BLaER1 treated with 17β-estradiol and CSF1 and Interleukin-3, amounts not matched to agents 10 nM and 100 nM (cell line): ENCODE data around the gene RSPH1.

ENCODE experiments used
- H3K27ac ChIP-seq, 11 experiments: shearing (Covaris generic); formaldehyde crosslinking; 2 replicates each; pipeline ENCODE4 v1.8.1; 2022
- H3K27me3 ChIP-seq, 11 experiments: shearing (Covaris generic); formaldehyde crosslinking; 2 replicates each; pipeline ENCODE4 v1.8.1; 2022
- H3K36me3 ChIP-seq, 11 experiments: shearing (Covaris generic); formaldehyde crosslinking; 2 replicates each; pipeline ENCODE4 v1.8.1; 2022
- H3K4me1 ChIP-seq, 10 experiments: shearing (Covaris generic); formaldehyde crosslinking; 2 replicates each; pipeline ENCODE4 v1.8.1; 2022
- H3K4me2 ChIP-seq, 11 experiments: shearing (Covaris generic); formaldehyde crosslinking; 2 replicates each; pipeline ENCODE4 v1.8.1; 2022
- H3K4me3 ChIP-seq, 10 experiments: shearing (Covaris generic); formaldehyde crosslinking; 2 replicates each; pipeline ENCODE4 v1.8.1; 2022
- H3K9ac ChIP-seq, 11 experiments: shearing (Covaris generic); formaldehyde crosslinking; 2 replicates each; pipeline ENCODE4 v1.8.1; 2022
- H3K9me3 ChIP-seq, 11 experiments: shearing (Covaris generic); formaldehyde crosslinking; replicated peaks in 1 of 11; 2 replicates each; pipeline ENCODE4 v1.8.1; 2022
- H4K20me1 ChIP-seq, 11 experiments: shearing (Covaris generic); formaldehyde crosslinking; 2 replicates each; pipeline ENCODE4 v1.8.1; 2022
- Cebpa-rat ChIP-seq, 11 experiments: shearing (Covaris generic); IDR thresholded peaks; 2 replicates each; pipeline ENCODE4 v1.8.1; 2022

The RSPH1 gene

DNA sequence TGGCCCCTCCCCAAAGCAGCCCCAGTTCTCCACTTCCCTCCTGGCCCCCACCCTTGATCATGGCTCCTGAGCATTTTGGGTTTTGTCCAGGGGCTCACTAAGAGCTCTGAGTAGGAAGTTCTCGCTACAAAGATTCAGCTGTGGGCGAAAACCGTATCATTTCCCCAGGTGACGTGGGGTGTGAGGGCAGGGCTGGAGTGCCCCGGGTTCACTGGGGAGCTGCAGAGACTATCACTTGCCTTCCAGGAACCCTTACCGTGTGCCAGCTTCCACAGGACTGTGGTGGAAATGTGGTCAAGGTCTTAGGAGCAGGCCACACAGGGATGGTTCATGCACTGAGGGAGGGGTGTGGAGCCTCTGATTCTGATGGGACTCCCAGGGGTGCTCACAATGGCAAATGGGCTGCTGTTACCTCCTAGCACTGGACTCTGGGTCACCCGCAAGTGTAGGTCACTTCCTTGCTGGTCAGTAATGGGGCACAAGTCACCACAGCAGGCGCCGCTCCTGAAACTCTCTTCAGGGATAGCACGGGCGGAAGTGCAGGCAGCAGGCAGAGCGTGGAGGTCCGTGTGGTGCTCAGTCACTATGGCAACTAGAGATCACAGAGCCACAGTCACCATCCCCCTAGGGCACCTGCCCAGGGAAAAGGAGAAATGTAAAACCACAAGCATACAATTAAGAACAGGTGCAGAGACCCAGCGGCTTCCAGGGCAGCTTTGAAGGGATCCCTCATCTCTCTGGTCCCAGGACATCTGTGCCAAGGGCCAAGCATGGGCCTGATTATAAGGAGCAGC lies 35.4 kb downstream of the RSPH1 start:
- H3K9ac ChIP-seq = peak overlapping the region in 1 of 11 experiments; percentile 52; a peak in 3 of 22 replicates
- H3K27ac ChIP-seq = peak overlapping the region in 4 of 11 experiments; percentile 29 to 65 (median 32); a peak in 5 of 22 replicates
- no peak overlapping the region for H3K4me3 ChIP-seq
- peaks cover 0 to 15% (median 0%) of the 10 kb centered on the region in 11 experiments; a peak in 1 of 22 replicates for H3K27me3 ChIP-seq
- no peaks in the 10 kb centered on the region for H3K36me3 ChIP-seq
- peak overlapping the region; percentile 25 to 91 (median 77); a peak in 21 of 22 replicates for H3K4me2 ChIP-seq
- H3K9me3 ChIP-seq = peaks cover 0 to 9% (median 0%) of the 10 kb centered on the region in 11 experiments; a peak in 4 of 22 replicates
- peaks cover 0 to 15% (median 0%) of the 10 kb centered on the region in 11 experiments; a peak in 2 of 22 replicates for H4K20me1 ChIP-seq
- no peak for TF ChIP-seq Cebpa-rat (IDR thresholded peaks at IDR 0.05)
- peaks cover 51 to 75% (median 67%) of the 10 kb centered on the region in 10 experiments for H3K4me1 ChIP-seq

DNA sequence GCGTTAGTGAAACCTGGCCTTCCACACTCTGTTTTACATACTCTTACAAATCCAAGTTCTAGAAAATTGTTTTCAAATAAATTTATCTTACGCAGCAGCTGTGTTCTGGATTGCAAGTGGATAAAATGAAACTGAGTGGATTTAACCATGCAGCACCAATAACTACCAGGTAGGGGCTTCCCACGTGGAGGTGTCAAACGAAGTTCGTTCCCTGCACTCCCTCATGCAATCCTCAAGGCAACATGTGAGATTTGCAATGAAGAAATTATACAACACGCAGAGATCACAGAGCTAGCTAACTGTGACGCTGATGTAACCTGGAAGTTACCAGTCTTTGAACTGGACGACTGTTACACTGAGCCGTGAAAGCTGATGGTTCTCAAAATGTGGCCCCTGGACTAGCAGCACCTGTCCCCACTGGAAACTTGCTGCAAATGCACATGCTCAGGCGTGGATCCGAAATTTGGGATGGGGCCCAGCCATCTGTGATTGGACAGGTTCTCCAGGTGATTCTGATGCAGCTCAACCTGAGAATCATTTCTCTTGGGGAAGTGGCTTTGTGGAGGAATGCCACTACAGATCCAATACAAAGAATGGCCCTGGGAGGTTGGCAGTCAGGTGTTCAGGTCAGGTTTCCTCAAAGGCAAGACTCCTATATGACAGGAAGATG lies 36.3 kb downstream of the RSPH1 start:
- Histone ChIP-seq H4K20me1 (peaks cover 0 to 6% (median 0%) of the 10 kb centered on the region in 11 experiments; a peak in 1 of 22 replicates), H3K27ac (peak overlapping the region in 1 of 11 experiments; percentile 65; a peak in 1 of 22 replicates), H3K4me1 (peaks cover 49 to 75% (median 67%) of the 10 kb centered on the region in 10 experiments), H3K9ac (no peak overlapping the region), H3K9me3 (peaks cover 0 to 9% (median 0%) of the 10 kb centered on the region in 11 experiments; a peak in 4 of 22 replicates), H3K4me2 (peak overlapping the region in 8 of 11 experiments; percentile 63 to 91 (median 80); a peak in 16 of 22 replicates), H3K36me3 (no peaks in the 10 kb centered on the region), H3K27me3 (peaks cover 0 to 15% (median 0%) of the 10 kb centered on the region in 11 experiments; a peak in 2 of 22 replicates), H3K4me3 (no peak overlapping the region)
- no peak for TF ChIP-seq Cebpa-rat (IDR thresholded peaks at IDR 0.05)

DNA sequence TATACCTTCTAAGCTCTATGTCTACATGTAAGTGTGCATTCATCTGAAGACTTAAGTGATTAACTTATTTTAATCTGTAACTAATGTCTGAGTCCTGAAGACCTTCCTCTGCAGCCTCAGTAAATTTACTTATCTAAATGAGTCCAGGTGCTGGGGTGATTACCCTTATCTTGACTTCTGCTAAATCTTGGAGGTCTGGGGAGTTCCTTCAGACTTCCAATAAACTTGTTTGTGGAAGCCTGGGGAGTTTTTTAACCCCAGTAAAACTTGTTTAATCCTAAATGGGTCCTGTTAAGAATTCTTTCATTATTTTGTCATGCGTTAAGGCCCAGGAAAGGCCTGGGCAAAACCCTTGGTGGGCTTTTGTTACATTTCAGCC lies 37.0 kb downstream of the RSPH1 start:
- Histone ChIP-seq H3K4me2 (no peak overlapping the region), H3K27me3 (peaks cover 0 to 10% (median 0%) of the 10 kb centered on the region in 11 experiments; a peak in 2 of 22 replicates), H4K20me1 (no peaks in the 10 kb centered on the region; a peak in 1 of 22 replicates), H3K9me3 (peaks cover 0 to 9% (median 0%) of the 10 kb centered on the region in 11 experiments; a peak in 4 of 22 replicates), H3K4me3 (no peak overlapping the region), H3K4me1 (peaks cover 43 to 75% (median 67%) of the 10 kb centered on the region in 10 experiments), H3K36me3 (no peaks in the 10 kb centered on the region), H3K27ac (no peak overlapping the region), H3K9ac (no peak overlapping the region)
- no peak for TF ChIP-seq Cebpa-rat (IDR thresholded peaks at IDR 0.05)

- Histone ChIP-seq H3K4me2 (peak overlapping the region in 9 of 11 experiments; percentile 5 to 40 (median 21); a peak in 11 of 22 replicates), H3K27me3 (peaks cover 0 to 10% (median 0%) of the 10 kb centered on the region in 11 experiments; a peak in 2 of 22 replicates), H4K20me1 (no peaks in the 10 kb centered on the region; a peak in 1 of 22 replicates), H3K4me3 (no peak overlapping the region), H3K27ac (peak overlapping the region in 2 of 11 experiments; percentile 29 to 40; a peak in 2 of 22 replicates), H3K4me1 (peaks cover 41 to 75% (median 69%) of the 10 kb centered on the region in 10 experiments), H3K36me3 (no peaks in the 10 kb centered on the region), H3K9ac (no peak overlapping the region), H3K9me3 (peaks cover 0 to 9% (median 0%) of the 10 kb centered on the region in 11 experiments; a peak in 4 of 22 replicates)
- TF ChIP-seq Cebpa-rat (IDR thresholded peaks at IDR 0.05) = no peak
Measured at GRCh38 chr21:42456457-42456856, 39.6 kb downstream of the RSPH1 start.

DNA sequence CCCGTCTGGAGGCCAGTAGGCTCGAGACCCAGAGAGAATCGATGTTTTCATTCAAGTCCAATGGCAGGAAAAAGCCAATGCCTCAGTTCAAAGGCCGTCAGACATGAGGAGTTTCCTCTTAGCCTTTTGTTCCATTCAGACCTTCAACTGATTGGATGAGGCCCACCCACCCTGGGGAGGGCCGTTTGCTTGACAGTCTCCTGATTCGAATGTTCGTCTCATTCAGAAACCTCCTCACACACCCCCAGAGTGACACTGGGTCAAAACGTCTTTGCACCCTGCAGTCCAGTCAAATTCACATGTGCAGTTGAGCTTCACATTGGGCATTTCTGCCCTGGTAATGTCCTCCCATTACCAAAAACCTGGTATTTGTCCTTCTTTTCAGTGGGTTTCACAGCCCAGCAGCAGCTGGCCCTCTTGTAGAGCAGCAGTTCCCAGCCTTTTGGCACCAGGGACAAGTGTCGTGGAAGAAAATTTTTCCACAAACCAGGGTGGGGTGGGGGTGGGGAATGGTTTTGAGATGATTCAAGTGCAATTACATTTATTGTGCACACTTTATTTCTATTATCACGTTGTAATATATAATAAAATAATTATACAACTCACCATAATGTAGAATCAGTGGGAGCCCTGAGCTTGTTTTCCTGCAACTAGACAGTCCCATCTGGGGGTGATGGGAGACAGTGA lies 40.1 kb downstream of the RSPH1 start:
- H3K9me3 ChIP-seq = peaks cover 0 to 9% (median 0%) of the 10 kb centered on the region in 11 experiments; a peak in 4 of 22 replicates
- peak overlapping the region; percentile 32 to 95 (median 86) for H3K4me2 ChIP-seq
- no peak overlapping the region for H3K4me3 ChIP-seq
- H3K27ac ChIP-seq = peak overlapping the region in 7 of 11 experiments; percentile 8 to 82 (median 70); a peak in 9 of 22 replicates
- peaks cover 0 to 7% (median 0%) of the 10 kb centered on the region in 11 experiments; a peak in 2 of 22 replicates for H3K27me3 ChIP-seq
- H3K9ac ChIP-seq = peak overlapping the region in 5 of 11 experiments; percentile 14 to 56 (median 52); a peak in 4 of 22 replicates
- H4K20me1 ChIP-seq = no peaks in the 10 kb centered on the region; a peak in 1 of 22 replicates
- no peaks in the 10 kb centered on the region for H3K36me3 ChIP-seq
- H3K4me1 ChIP-seq = peaks cover 40 to 75% (median 65%) of the 10 kb centered on the region in 10 experiments
- no peak for TF ChIP-seq Cebpa-rat (IDR thresholded peaks at IDR 0.05)

- TF ChIP-seq Cebpa-rat (IDR thresholded peaks at IDR 0.05) = peak in 5 of 11 experiments; percentile 51 to 94 (median 90); a peak in 10 of 22 replicates
- Histone ChIP-seq H4K20me1 (no peaks in the 10 kb centered on the region; a peak in 1 of 22 replicates), H3K27me3 (peaks cover 0 to 2% (median 0%) of the 10 kb centered on the region in 11 experiments; a peak in 2 of 22 replicates), H3K4me3 (no peak overlapping the region), H3K9ac (peak overlapping the region in 4 of 11 experiments; percentile 36 to 66 (median 58); a peak in 6 of 22 replicates), H3K9me3 (peaks cover 0 to 9% (median 0%) of the 10 kb centered on the region in 11 experiments; a peak in 4 of 22 replicates), H3K36me3 (no peaks in the 10 kb centered on the region), H3K27ac (peak overlapping the region in 7 of 11 experiments; percentile 8 to 82 (median 70); a peak in 11 of 22 replicates), H3K4me2 (peak overlapping the region; percentile 13 to 95 (median 86); a peak in 19 of 22 replicates), H3K4me1 (peaks cover 39 to 75% (median 65%) of the 10 kb centered on the region in 10 experiments)
Measured at GRCh38 chr21:42455196-42455595, 40.8 kb downstream of the RSPH1 start.

DNA sequence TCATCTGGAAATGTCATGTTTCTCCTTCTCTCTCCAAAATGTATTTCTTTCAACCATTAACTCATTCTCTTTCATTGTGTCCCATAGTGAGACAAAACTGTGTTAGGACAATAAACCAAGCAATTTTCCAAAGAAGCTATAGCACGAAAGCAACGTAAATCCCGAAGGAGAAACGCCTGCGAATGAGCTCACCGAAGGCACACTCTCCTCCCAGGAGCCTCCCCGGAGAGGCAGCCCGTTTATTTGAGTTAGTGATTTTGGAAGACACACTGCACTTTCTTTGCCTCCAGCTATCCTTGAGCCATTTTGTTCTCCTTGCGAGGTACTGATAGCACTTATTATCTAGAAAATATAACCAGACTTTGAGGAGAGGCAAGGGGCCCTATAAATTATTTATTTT lies 41.2 kb downstream of the RSPH1 start:
- no peak for TF ChIP-seq Cebpa-rat (IDR thresholded peaks at IDR 0.05)
- Histone ChIP-seq H3K27me3 (peaks cover 0 to 2% (median 0%) of the 10 kb centered on the region in 11 experiments; a peak in 1 of 22 replicates), H3K4me1 (peaks cover 38 to 75% (median 63%) of the 10 kb centered on the region in 10 experiments), H4K20me1 (no peaks in the 10 kb centered on the region; a peak in 1 of 22 replicates), H3K4me2 (peak overlapping the region; percentile 13 to 95 (median 86); a peak in 18 of 22 replicates), H3K9me3 (peaks cover 0 to 9% (median 0%) of the 10 kb centered on the region in 11 experiments; a peak in 4 of 22 replicates), H3K4me3 (no peak overlapping the region), H3K27ac (peak overlapping the region in 6 of 11 experiments; percentile 22 to 82 (median 74); a peak in 11 of 22 replicates), H3K36me3 (no peaks in the 10 kb centered on the region), H3K9ac (peak overlapping the region in 4 of 11 experiments; percentile 36 to 66 (median 58); a peak in 6 of 22 replicates)
